Heart right ventricle (tissue), 16 donors: ENCODE data around the gene APOBEC2. TPM values are rescaled to one million over a fixed set of nuclear protein-coding genes. Genes with fewer than 3 reads are reported as not detected.

Experiments
- ATAC-seq, 8 donors: fragments of 200-7000 bp; cut with Tn5 transposase; one replicate each; pipeline ENCODE4 v1.9.1; 2020; ENCODE audit warnings: mild to moderate bottlenecking in 8 of 8, moderate library complexity in 8 of 8, moderate number of reproducible peaks in 1 of 8
- DNase-seq, 2 donors: peaks; one replicate each; pipeline ENCODE4 v3.0.0-alpha.2; 2020
- H3K27ac ChIP-seq, 10 donors: fragments of 200-600 bp; sonication (generic) in 2 of 10; one replicate each; pipeline versions ENCODE4 v1.5.0 to v1.8.0; 2020 to 2022; ENCODE audit warnings: mild to moderate bottlenecking in 3 of 10
- H3K27me3 ChIP-seq, 7 donors: fragments of 200-600 bp; one replicate each; pipeline ENCODE4 v1.8.0; 2021 to 2022; ENCODE audit warnings: mild to moderate bottlenecking in 2 of 7
- H3K36me3 ChIP-seq, 9 donors: fragments of 200-600 bp; sonication (generic) in 1 of 9; one replicate each; pipeline versions ENCODE4 v1.5.0 to v1.8.0; 2020 to 2022; ENCODE audit warnings: mild to moderate bottlenecking in 2 of 9
- H3K4me1 ChIP-seq, 9 donors: fragments of 200-600 bp; sonication (generic) in 1 of 9; one replicate each; pipeline versions ENCODE4 v1.5.0 to v1.8.0; 2020 to 2022; ENCODE audit warnings: mild to moderate bottlenecking in 4 of 9
- H3K4me3 ChIP-seq, 10 donors: fragments of 200-600 bp; sonication (generic) in 2 of 10; one replicate each; pipeline versions ENCODE4 v1.5.0 to v1.8.0; 2020 to 2022; ENCODE audit warnings: mild to moderate bottlenecking in 7 of 10, moderate library complexity in 2 of 10
- H3K9me3 ChIP-seq, 11 donors: fragments of 200-600 bp in 10 of 11; sonication (generic) in 2 of 11; one replicate each; pipeline versions ENCODE4 v1.5.0 to v1.8.0; 2013 to 2022; ENCODE audit warnings: mild to moderate bottlenecking in 2 of 11, control low read depth in 1 of 11, moderate library complexity in 1 of 11
- CTCF ChIP-seq, 9 donors: fragments of 200-600 bp; sonication (generic) in 2 of 9; IDR thresholded peaks; one replicate each; pipeline versions ENCODE4 v1.5.0 to v1.8.0; 2021 to 2022; ENCODE audit warnings: antibody characterized with exemption in 9 of 9, mild to moderate bottlenecking in 5 of 9, moderate library complexity in 1 of 9
- WGBS, 2 donors: extraction: QIAGEN DNeasy Blood & Tissue Kit; methylation state at CpG; one replicate each; pipeline ENCODE4 v1.1.7; 2013; ENCODE audit warnings: inconsistent platforms in 1 of 2; 5-methylcytosine and 5-hydroxymethylcytosine counted together
- intact Hi-C, 10 donors: fragments of 100-400 bp; cut with DNase I; formaldehyde crosslinking; loops; one replicate each; pipeline versions ENCODE4 v1.11.1 to v1.14.2; 2022
- polyA plus RNA-seq, 2 donors: library from polyadenylated mRNA; stranded (reverse); fragments of 200-250 nt; gene quantifications; one replicate each; pipeline ENCODE4 v1.2.3, GENCODE V29; 2013
- total RNA-seq, 10 donors: library from RNA; stranded (reverse); fragmentation: NEBNext Ultra II Directional in 3 of 10; extraction: Animal tissue kit (Norgen Biotek cat#: 25700) in 3 of 10; gene quantifications; one replicate each; pipeline versions ENCODE4 v1.2.1 to v1.2.4, GENCODE V29; 2021 to 2023
- donor health status: Arrhythmogenic right ventricular cardiomyopathy.
- donor health status: ischemic (EF 13 %, LVEDD 7.1; RV severe dilation, severe dysfunction).
- donor health status: healthy with polysubstance abuse.
- donor health status: DM: no; HTN: yes; CAD: no.
- donor health status: DM: no; HTN: no; CAD: no.
- donor health status: ischemic (EF 25% LVEDD 6.9; RV normal size, moderate dysfunction).
- donor health status: ischemic (EF 25% LVEDD 5.7; RV mildly dilated, moderate dysfunction).
- donor health status: healthy.
- donor health status: DM: yes; HTN: yes; CAD: no.
- donor health status: Ischemic cardiomyopathy.
- donor health status: ischemic (EF 35%, LVEDD 5.7; RV mildly dilated, moderate dysfunction).
- donor health status: nonischemic (EF 11% LVEDD 7.7; RV severe dilation, severe dysfunction).
- donor health status: DM: yes; HTN: yes; CAD: no.
- donor health status: PGD.
- donor health status: ischemic (EF 29% LVEDD 5.4; RV normal size, mild dysfunction).
- donor health status: nonischemic (EF 23%, LVEDD 6.1; RV moderate dilation, normal function).

The APOBEC2 gene
- total and polyA plus RNA-seq, 12 donors: 79.0 to 307 (median 218) TPM

GRCh38 chr6:41028561-41029412, 24.2 kb upstream of the APOBEC2 start:
- Histone ChIP-seq H3K9me3 (no peaks in the 10 kb centered on the region), H3K36me3 (no peaks in the 10 kb centered on the region), H3K4me1 (peaks cover 3 to 26% (median 10%) of the 10 kb centered on the region in 9 donors), H3K27ac (peak overlapping the region; percentile 27 to 86 (median 78)), H3K4me3 (peak overlapping the region; percentile 40 to 66 (median 60)), H3K27me3 (no peaks in the 10 kb centered on the region)
- WGBS, 2 donors: 38 to 41% methylated on average over 13 of the region's 13 CpGs
- TF ChIP-seq CTCF (IDR thresholded peaks at IDR 0.05): no peak
- peak in 7 of 8 donors; percentile 36 to 77 (median 61) for ATAC-seq
- intact Hi-C loops: loop anchor here in 8 of 10 donors (1.0 to 10.0 kb wide), 15 partner anchors 23 to 1684 kb away; no protein-coding TSS in a partner anchor
- peak in 1 of 2 donors; percentile 23 for DNase-seq

- Histone ChIP-seq H3K27ac (no peak overlapping the region), H3K9me3 (no peaks in the 10 kb centered on the region), H3K4me1 (peaks cover under 1 to 14% (median 7%) of the 10 kb centered on the region in 9 donors), H3K4me3 (no peak overlapping the region), H3K27me3 (no peaks in the 10 kb centered on the region), H3K36me3 (no peaks in the 10 kb centered on the region)
- DNase-seq: no peak
- 95 to 97% methylated on average over 15 of the region's 15 CpGs for WGBS, 2 donors
- no peak for TF ChIP-seq CTCF (IDR thresholded peaks at IDR 0.05)
- no peak for ATAC-seq
- intact Hi-C loops: no loop called here
These were observed 20.2 kb upstream of the APOBEC2 start for GRCh38 chr6:41032830-41033229.

GRCh38 chr6:41033776-41034175, 19.2 kb upstream of the APOBEC2 start:
- H3K27ac ChIP-seq: no peak overlapping the region
- no peak for TF ChIP-seq CTCF (IDR thresholded peaks at IDR 0.05)
- DNase-seq (no peak), ATAC-seq (no peak)
- no peaks in the 10 kb centered on the region for H3K9me3 ChIP-seq
- H3K36me3 ChIP-seq: no peaks in the 10 kb centered on the region
- WGBS, 2 donors: 89 to 92% methylated on average over 13 of the region's 13 CpGs
- intact Hi-C loops: no loop called here
- peaks cover 0 to 6% (median 0%) of the 10 kb centered on the region in 9 donors for H3K4me1 ChIP-seq
- H3K4me3 ChIP-seq: no peak overlapping the region
- no peaks in the 10 kb centered on the region for H3K27me3 ChIP-seq

- H3K27ac ChIP-seq: no peak overlapping the region
- no peak for TF ChIP-seq CTCF (IDR thresholded peaks at IDR 0.05)
- 62 to 72% methylated on average over 3 of the region's 3 CpGs for WGBS, 2 donors
- DNase-seq: no peak
- H3K4me3 ChIP-seq: no peak overlapping the region
- ATAC-seq: no peak
- no peaks in the 10 kb centered on the region for H3K9me3 ChIP-seq
- H3K36me3 ChIP-seq: no peaks in the 10 kb centered on the region
- intact Hi-C loops: no loop called here
- H3K4me1 ChIP-seq: no peaks in the 10 kb centered on the region
- H3K27me3 ChIP-seq: no peaks in the 10 kb centered on the region
These were observed 16.8 kb upstream of the APOBEC2 start for GRCh38 chr6:41036186-41036585.
